Activated T-helper 1 cell treated with Interleukin-2 at 50 U/mL for 16 hours (primary cell): ENCODE data around the gene SMKR1.
"Not testable (repeated sequence)": the region's sequence is repeated elsewhere in the genome, so short reads cannot be mapped to it uniquely, and the experiment has no call there.

Experiments used
- DNase-seq: peaks from one replicate; pipeline ENCODE4 v3.0.0-alpha.2; 2020; ENCODE audit warnings: low read depth

SMKR1 gene

GRCh38 chr7:129501760-129502707, at the start of gene SMKR1:
TSS of gene SMKR1 (plus strand) at chr7:129502531. CDS start at chr7:129502825, 294 bp downstream.
- peak; percentile 93 for DNase-seq

- no peak for DNase-seq
Measured at GRCh38 chr7:129452589-129453231, 49.6 kb upstream of the SMKR1 start.

- DNase-seq, result no peak
Measured at GRCh38 chr7:129453510-129454248, 48.7 kb upstream of the SMKR1 start.

- no peak for DNase-seq
Measured at GRCh38 chr7:129454249-129454551, 48.1 kb upstream of the SMKR1 start.

- DNase-seq, result no peak
Measured at GRCh38 chr7:129456421-129456820, 45.9 kb upstream of the SMKR1 start.

- DNase-seq, result no peak
Measured at GRCh38 chr7:129457101-129457500, 45.2 kb upstream of the SMKR1 start.

GRCh38 chr7:129458171-129458570, 44.2 kb upstream of the SMKR1 start:
- no peak for DNase-seq

GRCh38 chr7:129461809-129462208, 40.5 kb upstream of the SMKR1 start:
- DNase-seq, result no peak

- no peak for DNase-seq
Measured at GRCh38 chr7:129462420-129462819, 39.9 kb upstream of the SMKR1 start.

- DNase-seq, result no peak
Measured at GRCh38 chr7:129464194-129464593, 38.1 kb upstream of the SMKR1 start.

- DNase-seq, result no peak
Measured at GRCh38 chr7:129465080-129465479, 37.3 kb upstream of the SMKR1 start.

- no peak for DNase-seq
Measured at GRCh38 chr7:129466796-129467195, 35.5 kb upstream of the SMKR1 start.

- no peak for DNase-seq
Measured at GRCh38 chr7:129468087-129468486, 34.2 kb upstream of the SMKR1 start.

- DNase-seq, result no peak
Measured at GRCh38 chr7:129468547-129468946, 33.8 kb upstream of the SMKR1 start.

GRCh38 chr7:129469930-129470329, 32.4 kb upstream of the SMKR1 start:
- no peak for DNase-seq

- DNase-seq, result no peak
Measured at GRCh38 chr7:129470411-129470810, 31.9 kb upstream of the SMKR1 start.

GRCh38 chr7:129471402-129471827, 30.9 kb upstream of the SMKR1 start:
- DNase-seq, result no peak

GRCh38 chr7:129475931-129476330, 26.4 kb upstream of the SMKR1 start:
- DNase-seq, result not testable (repeated sequence)

- DNase-seq, result not testable (repeated sequence)
Measured at GRCh38 chr7:129476398-129476797, 25.9 kb upstream of the SMKR1 start.

GRCh38 chr7:129479831-129480230, 22.5 kb upstream of the SMKR1 start:
- no peak for DNase-seq

- no peak for DNase-seq
Measured at GRCh38 chr7:129480674-129481363, 21.5 kb upstream of the SMKR1 start.

- not testable (repeated sequence) for DNase-seq
Measured at GRCh38 chr7:129481376-129481775, 21.0 kb upstream of the SMKR1 start.
